Calu3 (cell line): Measurements from ENCODE around the gene TGM1. TPM values are rescaled to one million over a fixed set of nuclear protein-coding genes. Genes with fewer than 3 reads are reported as not detected.

Source experiments
- BruUV-seq: library from RNA; stranded (reverse); fragments of 400-500 nt; replicated peaks from 2 replicates; lab custom pipeline; 2021; lab: Mats Ljungman, UMichigan
- CTCF ChIA-PET: fragments of 300-600 bp; sonication (Branson Sonifier 250); formaldehyde crosslinking; loops from one replicate; lab custom pipeline; 2022; ENCODE audit warnings: antibody characterized with exemption; lab: Charles Lee
- DNase-seq: peaks from one replicate; pipeline ENCODE4 v3.0.0; 2022
- H3K27ac Mint-ChIP-seq: one replicate; pipeline ENCODE4 v1.8.0; 2022; ENCODE audit warnings: mixed read lengths; ENCODE audit not compliant: unreplicated experiment
- H3K27me3 Mint-ChIP-seq: one replicate; pipeline ENCODE4 v1.8.0; 2022; ENCODE audit warnings: mixed read lengths; ENCODE audit not compliant: unreplicated experiment
- H3K36me3 Mint-ChIP-seq: one replicate; pipeline ENCODE4 v1.8.0; 2022; ENCODE audit warnings: mild to moderate bottlenecking, moderate library complexity, mixed read lengths; ENCODE audit not compliant: insufficient read depth, unreplicated experiment
- H3K4me1 Mint-ChIP-seq: one replicate; pipeline ENCODE4 v1.8.0; 2022; ENCODE audit warnings: mild to moderate bottlenecking, low read depth, mixed read lengths; ENCODE audit not compliant: unreplicated experiment
- H3K4me3 Mint-ChIP-seq: one replicate; pipeline ENCODE4 v1.8.0; 2022; ENCODE audit warnings: mild to moderate bottlenecking, low read depth, moderate library complexity, mixed read lengths; ENCODE audit not compliant: unreplicated experiment
- H3K9me3 Mint-ChIP-seq: one replicate; pipeline ENCODE4 v1.8.0; 2022; ENCODE audit warnings: low read depth, mixed read lengths; ENCODE audit not compliant: unreplicated experiment
- CTCF ChIP-seq: fragments of 200-600 bp; IDR thresholded peaks from one replicate; pipeline ENCODE4 v1.8.0; 2022; ENCODE audit warnings: antibody characterized with exemption; ENCODE audit not compliant: unreplicated experiment
- intact Hi-C: fragments of 100-400 bp; cut with micrococcal nuclease; formaldehyde crosslinking; loops from one replicate; pipeline ENCODE4 v1.10.0; 2022; ENCODE audit not compliant: unreplicated experiment
- total RNA-seq: library from RNA; stranded (reverse); gene quantifications from 2 replicates; pipeline ENCODE4 v1.2.3, GENCODE V29; 2022

TGM1 gene
- total RNA-seq, 1 experiment from 2014 or later: 4.5 TPM

- Mint-ChIP-seq H3K36me3 (peaks cover 57% of the 10 kb centered on the region), H3K4me1 (peaks cover 24% of the 10 kb centered on the region), H3K27me3 (no peaks in the 10 kb centered on the region), H3K27ac (peak overlapping the region; percentile 23), H3K9me3 (no peaks in the 10 kb centered on the region), H3K4me3 (no peak overlapping the region)
- CTCF ChIA-PET: interaction anchor here (0.9 to 1.6 kb wide), 3 partner anchors 14 to 71 kb away, joined by 3 to 4 read pairs (median 4); partner anchors contain the start of gene MDP1
- no peak for TF ChIP-seq CTCF
- intact Hi-C loops: no loop called here
- no TSS peak for BruUV-seq
- no peak for DNase-seq
Measured at GRCh38 chr14:24237463-24237955, 25.5 kb downstream of the TGM1 start.

- CTCF ChIA-PET: interaction anchor here (0.9 to 1.6 kb wide), 3 partner anchors 13 to 72 kb away, joined by 3 to 4 read pairs (median 4); partner anchors contain the start of gene MDP1
- Mint-ChIP-seq H3K4me3 (no peak overlapping the region), H3K27ac (peak overlapping the region; percentile 23), H3K27me3 (no peaks in the 10 kb centered on the region), H3K9me3 (no peaks in the 10 kb centered on the region), H3K4me1 (peaks cover 24% of the 10 kb centered on the region), H3K36me3 (peaks cover 57% of the 10 kb centered on the region)
- no peak for DNase-seq
- intact Hi-C loops: no loop called here
- TF ChIP-seq CTCF: no peak
- no TSS peak for BruUV-seq
Measured at GRCh38 chr14:24236689-24237462, 26.1 kb downstream of the TGM1 start.

GRCh38 chr14:24235804-24236688, 26.9 kb downstream of the TGM1 start:
- Mint-ChIP-seq H3K4me3 (no peak overlapping the region), H3K27ac (no peak overlapping the region), H3K27me3 (no peaks in the 10 kb centered on the region), H3K9me3 (no peaks in the 10 kb centered on the region), H3K36me3 (peaks cover 59% of the 10 kb centered on the region), H3K4me1 (peaks cover 24% of the 10 kb centered on the region)
- no TSS peak for BruUV-seq
- CTCF ChIA-PET: no interaction called here
- DNase-seq: no peak
- TF ChIP-seq CTCF: no peak
- intact Hi-C loops: no loop called here
